Mucosa of rectum (tissue), 2 donors: ENCODE results near the gene C7orf25.
"Not testable (repeated sequence)": the region's sequence is repeated elsewhere in the genome, so short reads cannot be mapped to it uniquely, and the experiment has no call there.

Experiments
- H3K27ac ChIP-seq, 2 donors: one replicate each; pipeline ENCODE4 v1.7.0; 2013; ENCODE audit warnings: inconsistent platforms in 2 of 2, low read depth in 2 of 2, low read length in 2 of 2
- H3K27me3 ChIP-seq, 2 donors: one replicate each; pipeline ENCODE4 v1.7.0; 2013; ENCODE audit warnings: low read length in 2 of 2; ENCODE audit not compliant: control insufficient read depth in 2 of 2, insufficient read depth in 2 of 2
- H3K36me3 ChIP-seq, 2 donors: one replicate each; pipeline ENCODE4 v1.7.0; 2013; ENCODE audit warnings: low read length in 2 of 2; ENCODE audit not compliant: control insufficient read depth in 2 of 2, insufficient read depth in 2 of 2
- H3K4me1 ChIP-seq, 2 donors: one replicate each; pipeline ENCODE4 v1.7.0; 2013; ENCODE audit warnings: low read length in 2 of 2, mild to moderate bottlenecking in 1 of 2; ENCODE audit not compliant: control insufficient read depth in 2 of 2, insufficient read depth in 2 of 2
- H3K4me3 ChIP-seq, 2 donors: one replicate each; pipeline ENCODE4 v1.7.0; 2013; ENCODE audit warnings: low read length in 2 of 2
- H3K9ac ChIP-seq, 2 donors: one replicate each; pipeline ENCODE4 v1.7.0; 2013; ENCODE audit warnings: low read length in 2 of 2, low read depth in 1 of 2, mild to moderate bottlenecking in 1 of 2
- H3K9me3 ChIP-seq, 2 donors: one replicate each; pipeline ENCODE4 v1.7.0; 2013; ENCODE audit warnings: low read length in 2 of 2; ENCODE audit not compliant: control insufficient read depth in 2 of 2
- donor health status: healthy.
- donor health status: Normal muscosa, but diverticular disease.

The C7orf25 gene

GRCh38 chr7:42913591-42913990 lies 1.7 kb upstream of the C7orf25 start:
- no peaks in the 10 kb centered on the region for H3K27me3 ChIP-seq
- no peak overlapping the region for H3K27ac ChIP-seq
- H3K9ac ChIP-seq: no peak overlapping the region
- peaks cover 4 to 17% of the 10 kb centered on the region in 2 donors for H3K36me3 ChIP-seq
- no peaks in the 10 kb centered on the region for H3K9me3 ChIP-seq
- no peak overlapping the region for H3K4me3 ChIP-seq
- peaks cover 3 to 4% of the 10 kb centered on the region in 2 donors for H3K4me1 ChIP-seq

- Histone ChIP-seq H3K4me3 (no peak overlapping the region), H3K9ac (no peak overlapping the region)
Observed at GRCh38 chr7:42910306-42910705, 1.6 kb downstream of the C7orf25 start.

GRCh38 chr7:42907316-42907715 lies 4.6 kb downstream of the C7orf25 start:
- no peaks in the 10 kb centered on the region for H3K9me3 ChIP-seq
- no peak overlapping the region for H3K27ac ChIP-seq

More at GRCh38 chr7:42910306-42910705, 1.6 kb downstream of the C7orf25 start:
- no peaks in the 10 kb centered on the region for H3K27me3 ChIP-seq
- H3K4me1 ChIP-seq: peaks cover 3 to 4% of the 10 kb centered on the region in 2 donors
- H3K27ac ChIP-seq: no peak overlapping the region
- H3K36me3 ChIP-seq: no peaks in the 10 kb centered on the region
- H3K9me3 ChIP-seq: no peaks in the 10 kb centered on the region

GRCh38 chr7:42906181-42906580 lies 5.7 kb downstream of the C7orf25 start:
- no peaks in the 10 kb centered on the region for H3K27me3 ChIP-seq
- H3K27ac ChIP-seq: no peak overlapping the region
- no peak overlapping the region for H3K9ac ChIP-seq
- H3K36me3 ChIP-seq: no peaks in the 10 kb centered on the region
- H3K4me3 ChIP-seq: no peak overlapping the region
- H3K4me1 ChIP-seq: peaks cover 0 to 4% of the 10 kb centered on the region in 2 donors
- no peaks in the 10 kb centered on the region for H3K9me3 ChIP-seq

More at GRCh38 chr7:42907316-42907715, 4.6 kb downstream of the C7orf25 start:
- Histone ChIP-seq H3K4me1 (peaks cover 2 to 4% of the 10 kb centered on the region in 2 donors), H3K4me3 (no peak overlapping the region), H3K27me3 (no peaks in the 10 kb centered on the region), H3K9ac (no peak overlapping the region), H3K36me3 (no peaks in the 10 kb centered on the region)

- Histone ChIP-seq H3K9ac (no peak overlapping the region), H3K9me3 (no peaks in the 10 kb centered on the region), H3K27ac (no peak overlapping the region), H3K36me3 (no peaks in the 10 kb centered on the region), H3K4me3 (no peak overlapping the region), H3K27me3 (no peaks in the 10 kb centered on the region), H3K4me1 (no peaks in the 10 kb centered on the region)
Observed at GRCh38 chr7:42902331-42902730, 9.5 kb downstream of the C7orf25 start.

GRCh38 chr7:42900842-42901241 lies 11.0 kb downstream of the C7orf25 start:
- H3K36me3 ChIP-seq: no peaks in the 10 kb centered on the region
- no peaks in the 10 kb centered on the region for H3K27me3 ChIP-seq
- H3K9me3 ChIP-seq: no peaks in the 10 kb centered on the region
- H3K4me3 ChIP-seq: no peak overlapping the region
- H3K4me1 ChIP-seq: no peaks in the 10 kb centered on the region
- no peak overlapping the region for H3K27ac ChIP-seq
- H3K9ac ChIP-seq: no peak overlapping the region

- H3K9ac ChIP-seq: no peak overlapping the region
- peaks cover 0 to 5% of the 10 kb centered on the region in 2 donors for H3K4me1 ChIP-seq
- H3K27ac ChIP-seq: no peak overlapping the region
- H3K4me3 ChIP-seq: no peak overlapping the region
- no peaks in the 10 kb centered on the region for H3K27me3 ChIP-seq
- H3K9me3 ChIP-seq: no peaks in the 10 kb centered on the region
- no peaks in the 10 kb centered on the region for H3K36me3 ChIP-seq
Observed at GRCh38 chr7:42893346-42894240, 18.3 kb downstream of the C7orf25 start.

GRCh38 chr7:42886893-42887505 lies 24.9 kb downstream of the C7orf25 start:
- H3K4me1 ChIP-seq: peaks cover 0 to 14% of the 10 kb centered on the region in 2 donors
- H3K9me3 ChIP-seq: no peaks in the 10 kb centered on the region
- no peaks in the 10 kb centered on the region for H3K27me3 ChIP-seq
- H3K36me3 ChIP-seq: no peaks in the 10 kb centered on the region
- no peak overlapping the region for H3K9ac ChIP-seq
- no peak overlapping the region for H3K27ac ChIP-seq
- H3K4me3 ChIP-seq: no peak overlapping the region

- no peaks in the 10 kb centered on the region for H3K36me3 ChIP-seq
- peaks cover 0 to 14% of the 10 kb centered on the region in 2 donors for H3K4me1 ChIP-seq
- no peaks in the 10 kb centered on the region for H3K9me3 ChIP-seq
- no peak overlapping the region for H3K27ac ChIP-seq
- no peak overlapping the region for H3K9ac ChIP-seq
- no peak overlapping the region for H3K4me3 ChIP-seq
- H3K27me3 ChIP-seq: no peaks in the 10 kb centered on the region
Observed at GRCh38 chr7:42886129-42886528, 25.7 kb downstream of the C7orf25 start.

- H3K36me3 ChIP-seq, H3K4me3 ChIP-seq, H3K9ac ChIP-seq, H3K27me3 ChIP-seq, H3K9me3 ChIP-seq, H3K27ac ChIP-seq: not testable (repeated sequence)
- H3K4me1 ChIP-seq: peaks cover 0 to 14% of the 10 kb centered on the region in 2 donors
Observed at GRCh38 chr7:42885183-42885582, 26.7 kb downstream of the C7orf25 start.
